NCI-H1436 (cell line): ENCODE measurements around the gene TBC1D10B.

Experiments used
- DNase-seq: peaks from one replicate; lab custom pipeline; 2025; lab: John Stamatoyannopoulos, UW

The TBC1D10B gene

DNA sequence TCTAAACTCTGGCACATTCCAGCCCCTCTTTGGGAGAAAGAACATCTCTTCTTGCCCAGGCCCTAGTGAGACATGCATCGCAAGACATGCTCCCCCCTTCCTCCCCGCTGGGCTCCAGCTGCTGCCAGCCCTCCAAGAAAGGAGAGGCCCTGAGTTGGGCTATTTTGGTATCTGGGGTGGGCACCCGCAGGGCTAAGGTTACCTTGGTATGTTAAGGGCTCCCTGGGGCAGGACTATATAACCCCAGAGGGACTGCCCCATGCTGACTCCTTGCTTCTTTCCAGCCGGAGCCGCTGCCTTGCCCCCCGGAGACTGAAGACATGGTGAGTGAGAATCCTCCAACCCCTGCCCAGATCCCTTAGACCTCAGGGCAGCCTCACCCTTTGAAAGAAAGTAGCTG lies 4.2 kb upstream of the TBC1D10B start, which contains the start of gene MYL11:
Gene MYL11, plus strand, starts transcription at position 265 of the 400 bp plus-strand sequence. Its CDS starts 56 bp downstream, at position 321.
- no peak for DNase-seq

- no peak for DNase-seq
Observed at GRCh38 chr16:30372725-30373124, 2.4 kb upstream of the TBC1D10B start.

DNA sequence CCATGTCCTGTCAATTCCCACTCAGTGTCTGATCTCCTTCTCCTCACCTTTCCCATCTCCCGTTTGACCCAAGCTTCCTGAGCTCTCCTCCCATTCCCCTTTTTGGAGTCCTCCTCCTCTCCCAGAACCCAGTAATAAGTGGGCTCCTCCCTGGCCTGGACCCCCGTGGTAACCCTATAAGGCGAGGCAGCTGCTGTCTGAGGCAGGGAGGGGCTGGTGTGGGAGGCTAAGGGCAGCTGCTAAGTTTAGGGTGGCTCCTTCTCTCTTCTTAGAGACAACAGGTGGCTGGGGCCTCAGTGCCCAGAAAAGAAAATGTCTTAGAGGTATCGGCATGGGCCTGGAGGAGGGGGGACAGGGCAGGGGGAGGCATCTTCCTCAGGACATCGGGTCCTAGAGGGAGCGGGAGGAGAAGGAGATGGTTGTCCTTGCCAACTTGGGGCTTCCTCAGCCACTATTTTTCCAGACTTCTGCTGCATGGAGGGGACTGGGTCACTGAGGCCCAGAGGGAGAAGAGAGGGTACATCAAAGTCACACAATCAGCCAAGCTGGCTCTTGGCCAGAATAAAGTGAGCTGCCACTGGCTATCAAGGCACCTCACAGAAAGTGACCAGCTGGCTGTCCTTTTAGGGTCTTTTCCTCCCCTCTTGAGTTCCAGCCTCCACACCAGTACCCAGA lies 1.9 kb upstream of the TBC1D10B start:
- no peak for DNase-seq

DNA sequence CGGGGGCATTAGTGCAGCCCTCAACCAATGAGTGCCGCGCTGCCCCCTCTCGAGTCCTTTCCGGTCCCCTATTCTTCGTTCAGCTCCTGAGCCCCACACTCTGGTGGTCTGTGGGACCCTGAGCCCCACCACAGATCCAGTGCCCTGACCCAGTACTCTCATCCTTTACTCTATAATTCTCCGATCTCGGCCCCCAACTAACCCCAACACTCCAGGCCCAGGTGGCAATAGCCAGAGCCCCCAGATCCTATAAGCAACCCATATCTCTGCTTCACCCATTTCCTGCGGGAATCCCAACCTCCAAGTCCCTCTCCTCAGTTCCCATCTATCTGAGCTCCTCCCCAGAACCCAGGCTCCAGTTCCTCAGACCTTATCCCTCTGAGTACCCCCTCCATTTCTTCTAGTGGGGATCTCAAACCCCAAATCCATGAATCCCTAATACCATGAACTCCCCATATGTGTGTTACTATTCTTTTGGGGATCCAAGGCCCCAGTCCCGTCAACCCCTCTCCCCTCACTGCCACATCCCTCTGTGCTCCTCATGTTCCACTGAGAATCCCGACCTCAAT lies 1.0 kb upstream of the TBC1D10B start:
- DNase-seq = no peak

DNA sequence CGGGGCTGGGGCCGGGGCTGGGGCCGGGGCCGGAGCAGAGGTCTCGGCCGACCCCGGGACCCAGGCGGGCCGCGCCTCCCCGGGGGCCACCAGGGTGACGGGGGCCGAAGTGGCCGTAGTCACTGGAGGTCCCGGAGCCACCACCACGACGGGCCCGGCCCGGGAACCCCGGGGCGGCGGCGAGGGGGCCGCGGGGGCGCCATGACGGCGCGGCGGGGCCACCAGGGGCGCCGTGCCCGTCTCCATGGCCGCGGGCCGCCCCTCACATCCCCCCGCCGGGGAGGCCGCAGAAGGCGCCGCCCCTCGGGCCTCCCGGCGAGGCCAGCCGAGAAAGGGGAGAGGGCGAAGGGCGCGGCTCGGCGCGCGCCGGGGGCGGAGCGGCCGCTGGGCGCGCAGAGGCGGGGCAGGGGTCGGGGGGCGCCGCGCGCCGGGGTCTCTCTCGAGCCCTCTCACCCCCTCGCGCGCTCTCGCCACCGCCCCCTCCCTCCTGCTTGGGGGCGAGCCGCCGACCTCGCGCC lies 297 bp downstream of the TBC1D10B start:
- no peak for DNase-seq

- no peak for DNase-seq
Observed at GRCh38 chr16:30369091-30369937, 980 bp downstream of the TBC1D10B start.

- DNase-seq = no peak
Observed at GRCh38 chr16:30368792-30369090, 1.6 kb downstream of the TBC1D10B start.

DNA sequence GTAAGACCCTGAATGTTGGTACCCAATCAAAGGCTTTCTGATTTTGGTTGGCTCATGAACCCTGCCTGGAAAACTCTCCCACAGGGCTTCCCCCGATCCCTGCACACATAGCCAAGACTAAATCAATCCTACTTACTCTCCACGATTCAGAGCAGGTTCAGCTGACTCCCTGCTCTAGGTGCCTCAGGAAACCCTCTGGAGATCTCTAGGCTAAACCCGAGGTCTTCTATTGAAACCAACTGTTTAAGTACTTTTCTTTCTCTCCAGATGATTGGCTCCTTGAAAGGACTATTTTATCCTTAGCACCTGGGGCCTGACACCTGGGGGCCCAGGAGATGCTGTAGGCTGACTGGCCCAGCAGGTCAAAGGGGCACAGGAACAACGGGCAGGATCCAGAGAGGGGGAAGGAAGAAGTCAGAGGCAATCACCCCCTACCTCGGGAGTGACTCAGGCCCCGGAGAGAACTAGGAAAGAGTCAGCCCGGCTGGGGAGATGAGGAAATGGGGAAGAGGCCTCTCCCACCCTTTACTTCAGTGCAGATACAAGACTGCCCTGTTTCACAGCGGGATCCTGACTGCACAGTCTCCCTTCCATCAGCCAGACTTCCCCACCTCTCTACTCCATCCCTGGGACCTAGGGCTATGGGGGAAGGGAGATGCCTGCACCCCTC lies 2.0 kb downstream of the TBC1D10B start:
- DNase-seq = no peak

- DNase-seq = no peak
Observed at GRCh38 chr16:30367349-30368009, 2.8 kb downstream of the TBC1D10B start.

DNA sequence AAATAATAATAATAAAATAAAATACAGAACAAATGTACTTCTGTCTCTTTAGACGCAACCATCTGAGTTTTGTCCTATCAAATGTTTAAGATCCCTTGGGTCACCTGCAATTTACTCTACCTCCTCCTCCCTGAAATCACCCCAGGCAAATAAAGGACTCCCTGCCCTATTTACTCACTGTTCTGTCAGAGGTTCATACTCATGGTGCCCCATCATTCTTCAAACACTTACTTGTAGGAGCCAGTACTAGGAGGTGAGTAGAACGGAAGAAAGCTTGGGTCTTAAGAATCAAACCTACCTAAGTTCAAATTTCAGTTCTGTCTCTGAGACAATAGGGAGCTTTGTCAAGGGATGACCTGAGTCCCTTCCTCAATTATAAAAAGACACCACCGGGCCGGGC lies 3.8 kb downstream of the TBC1D10B start:
- no peak for DNase-seq

DNA sequence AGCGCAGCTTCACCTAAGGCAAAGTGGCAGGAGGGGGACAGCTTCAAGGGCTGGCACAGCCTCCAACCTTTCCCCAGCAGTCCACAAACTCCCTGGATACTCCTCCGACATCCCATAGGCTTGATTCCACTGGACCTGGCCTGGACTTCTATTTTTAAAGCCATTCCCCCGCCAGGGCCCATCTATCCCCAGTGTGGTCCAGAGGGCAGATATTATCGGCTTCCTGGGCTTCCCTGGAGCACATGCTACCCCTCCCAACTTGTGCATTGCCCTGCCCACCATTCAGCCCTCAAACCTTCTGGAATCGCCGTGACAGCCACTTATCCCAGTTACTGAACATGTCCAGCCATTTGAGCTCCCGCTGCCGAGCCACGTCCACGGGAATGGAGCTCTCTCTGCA lies 5.1 kb downstream of the TBC1D10B start:
- no peak for DNase-seq

GRCh38 chr16:30361180-30361579 lies 9.1 kb downstream of the TBC1D10B start:
- DNase-seq = no peak

DNA sequence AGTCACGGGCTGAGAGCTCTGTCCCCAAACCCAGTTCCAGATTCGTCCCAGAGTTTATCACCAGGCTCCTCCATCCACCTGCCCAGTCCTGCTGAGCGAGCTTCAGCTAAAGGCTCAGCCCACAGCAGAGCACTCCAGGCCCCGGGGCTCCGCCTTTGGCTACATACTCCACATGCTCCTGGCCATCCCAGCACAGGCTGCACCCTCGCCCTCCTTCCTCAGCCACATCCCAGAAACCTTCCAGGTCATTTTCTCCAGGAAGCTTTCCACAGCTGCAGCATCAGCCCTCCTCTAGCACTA lies 10.5 kb downstream of the TBC1D10B start:
- no peak for DNase-seq

- DNase-seq = no peak
Observed at GRCh38 chr16:30358990-30359870, 11.1 kb downstream of the TBC1D10B start.

DNA sequence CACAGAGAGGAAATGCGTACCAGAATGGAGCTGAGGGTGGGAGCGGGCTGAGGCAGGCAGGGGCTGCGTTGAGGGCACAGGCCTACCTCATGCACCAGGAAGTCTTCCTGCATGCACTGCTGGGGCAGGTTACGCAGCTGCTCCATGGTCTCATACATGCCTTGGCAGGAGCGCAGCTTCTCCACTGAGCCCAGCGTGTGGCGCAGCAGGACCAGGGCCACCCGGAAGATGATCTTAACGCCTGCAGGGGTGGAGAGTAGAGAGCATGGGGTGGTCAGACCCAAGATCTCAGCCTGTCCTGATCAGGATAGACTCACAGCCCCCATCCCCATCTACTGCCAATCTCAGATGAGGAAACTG lies 11.7 kb downstream of the TBC1D10B start:
- no peak for DNase-seq

- no peak for DNase-seq
Observed at GRCh38 chr16:30357715-30358576, 12.3 kb downstream of the TBC1D10B start.

- DNase-seq = no peak
Observed at GRCh38 chr16:30357085-30357714, 13.1 kb downstream of the TBC1D10B start.

GRCh38 chr16:30356401-30357084 lies 13.8 kb downstream of the TBC1D10B start:
- no peak for DNase-seq

GRCh38 chr16:30355954-30356308 lies 14.4 kb downstream of the TBC1D10B start:
- DNase-seq = no peak
